Suprapubic skin (tissue), 4 donors: Measurements from ENCODE around the gene TMEM62. TPM values are rescaled to one million over a fixed set of nuclear protein-coding genes. Genes with fewer than 3 reads are reported as not detected.

Experiments used
- DNase-seq, 2 donors: peaks; one replicate each; pipeline ENCODE4 v3.0.0-alpha.2; 2019; ENCODE audit warnings: low spot score in 2 of 2
- H3K27ac ChIP-seq: fragments of 200-600 bp; sonication (generic); one replicate; pipeline ENCODE4 v1.5.1; 2019
- H3K27me3 ChIP-seq: fragments of 200-600 bp; sonication (generic); one replicate; pipeline ENCODE4 v1.5.1; 2019
- H3K36me3 ChIP-seq: fragments of 200-600 bp; sonication (generic); one replicate; pipeline ENCODE4 v1.5.1; 2019
- H3K4me1 ChIP-seq: fragments of 200-600 bp; sonication (generic); one replicate; pipeline ENCODE4 v1.5.1; 2019
- H3K4me3 ChIP-seq: fragments of 200-600 bp; sonication (generic); one replicate; pipeline ENCODE4 v1.5.1; 2019; ENCODE audit warnings: mild to moderate bottlenecking
- H3K9me3 ChIP-seq: fragments of 200-600 bp; sonication (generic); one replicate; pipeline ENCODE4 v1.5.1; 2019
- CTCF ChIP-seq, 2 donors: fragments of 200-600 bp in 1 of 2; fragments of 450-650 bp in 1 of 2; sonication (generic) in 1 of 2; IDR thresholded peaks; one replicate each; pipeline ENCODE4 v1.5.1; 2016 to 2019; ENCODE audit warnings: antibody characterized with exemption in 2 of 2, mild to moderate bottlenecking in 1 of 2, moderate library complexity in 1 of 2
- EP300 ChIP-seq: sonication (generic); formaldehyde crosslinking; IDR thresholded peaks from one replicate; pipeline ENCODE4 v1.6.1; 2017; ENCODE audit warnings: antibody characterized with exemption
- POLR2A ChIP-seq, 2 donors: fragments of 450-650 bp; IDR thresholded peaks; one replicate each; pipeline ENCODE4 v1.6.1; 2017; ENCODE audit warnings: antibody characterized with exemption in 2 of 2, mild to moderate bottlenecking in 2 of 2, moderate library complexity in 2 of 2
- POLR2AphosphoS5 ChIP-seq, 3 donors: sonication (generic); formaldehyde crosslinking; IDR thresholded peaks; one replicate each; pipeline ENCODE4 v1.6.1; 2017; ENCODE audit warnings: antibody characterized with exemption in 3 of 3
- WGBS: methylation state at CpG from one replicate; pipeline ENCODE4 v1.1.5; 2018; 5-methylcytosine and 5-hydroxymethylcytosine counted together
- total RNA-seq, 4 donors: library from RNA; depleted of rRNA; stranded (reverse); fragments of >200 nt; gene quantifications; one replicate each; pipeline ENCODE4 v1.1.0, GENCODE V29; 2016

TMEM62 gene
- total RNA-seq, 4 donors from 2014 or later: 12.5 to 31.3 (median 20.3) TPM

GRCh38 chr15:43144512-43144911 is 11.1 kb downstream of the TMEM62 start:
- TF ChIP-seq EP300 (no peak), CTCF (IDR thresholded peaks at IDR 0.05) (no peak), POLR2A (IDR thresholded peaks at IDR 0.05) (no peak), POLR2AphosphoS5 (IDR thresholded peaks at IDR 0.05) (no peak)
- H3K27me3 ChIP-seq: no peaks in the 10 kb centered on the region
- no peak overlapping the region for H3K4me3 ChIP-seq
- no peaks in the 10 kb centered on the region for H3K9me3 ChIP-seq
- no peak for DNase-seq
- H3K4me1 ChIP-seq: no peaks in the 10 kb centered on the region
- peaks cover 46% of the 10 kb centered on the region for H3K36me3 ChIP-seq
- H3K27ac ChIP-seq: no peak overlapping the region

GRCh38 chr15:43146184-43146583 is 12.8 kb downstream of the TMEM62 start:
- H3K36me3 ChIP-seq: peaks cover 35% of the 10 kb centered on the region
- no peaks in the 10 kb centered on the region for H3K27me3 ChIP-seq
- no peaks in the 10 kb centered on the region for H3K9me3 ChIP-seq
- WGBS: 90% methylated on average over 5 of the region's 5 CpGs
- H3K4me1 ChIP-seq: no peaks in the 10 kb centered on the region
- H3K27ac ChIP-seq: no peak overlapping the region
- no peak for TF ChIP-seq POLR2AphosphoS5 (IDR thresholded peaks at IDR 0.05)
- TF ChIP-seq CTCF (IDR thresholded peaks at IDR 0.05): no peak
- no peak for TF ChIP-seq POLR2A (IDR thresholded peaks at IDR 0.05)
- TF ChIP-seq EP300: no peak
- no peak overlapping the region for H3K4me3 ChIP-seq
- DNase-seq: no peak

- H3K36me3 ChIP-seq: peaks cover 59% of the 10 kb centered on the region
- TF ChIP-seq POLR2AphosphoS5 (IDR thresholded peaks at IDR 0.05) (no peak), EP300 (no peak), POLR2A (IDR thresholded peaks at IDR 0.05) (no peak), CTCF (IDR thresholded peaks at IDR 0.05) (no peak)
- H3K4me1 ChIP-seq: no peaks in the 10 kb centered on the region
- no peaks in the 10 kb centered on the region for H3K9me3 ChIP-seq
- WGBS: 86% methylated on average over 5 of the region's 5 CpGs
- DNase-seq: no peak
- no peak overlapping the region for H3K4me3 ChIP-seq
- no peak overlapping the region for H3K27ac ChIP-seq
- no peaks in the 10 kb centered on the region for H3K27me3 ChIP-seq
Measured at GRCh38 chr15:43150191-43150929, 17.0 kb downstream of the TMEM62 start.

GRCh38 chr15:43151688-43152087 is 18.3 kb downstream of the TMEM62 start:
- no peak for DNase-seq
- no peaks in the 10 kb centered on the region for H3K4me1 ChIP-seq
- no peak overlapping the region for H3K4me3 ChIP-seq
- no peak overlapping the region for H3K27ac ChIP-seq
- TF ChIP-seq CTCF (IDR thresholded peaks at IDR 0.05) (no peak), EP300 (no peak), POLR2AphosphoS5 (IDR thresholded peaks at IDR 0.05) (no peak), POLR2A (IDR thresholded peaks at IDR 0.05) (no peak)
- no peaks in the 10 kb centered on the region for H3K27me3 ChIP-seq
- no peaks in the 10 kb centered on the region for H3K9me3 ChIP-seq
- H3K36me3 ChIP-seq: peaks cover 58% of the 10 kb centered on the region
- 80% methylated on average over 2 of the region's 2 CpGs for WGBS

- no peak overlapping the region for H3K27ac ChIP-seq
- H3K27me3 ChIP-seq: no peaks in the 10 kb centered on the region
- TF ChIP-seq EP300: no peak
- no peaks in the 10 kb centered on the region for H3K9me3 ChIP-seq
- peaks cover 54% of the 10 kb centered on the region for H3K36me3 ChIP-seq
- H3K4me3 ChIP-seq: no peak overlapping the region
- DNase-seq: no peak
- H3K4me1 ChIP-seq: no peaks in the 10 kb centered on the region
Measured at GRCh38 chr15:43153269-43153668, 19.9 kb downstream of the TMEM62 start.
